Tibial artery (tissue), 4 donors: ENCODE data around the gene BEND4.
"Not testable (repeated sequence)": the region's sequence is repeated elsewhere in the genome, so short reads cannot be mapped to it uniquely, and the experiment has no call there.

Experiments used
- DNase-seq, 2 donors: peaks; one replicate each; pipeline ENCODE4 v3.0.0-alpha.2; 2019
- H3K27ac ChIP-seq, 2 donors: fragments of 200-600 bp; sonication (generic) in 1 of 2; 1 replicate in 1 of 2; 2 replicates in 1 of 2; pipeline ENCODE4 v1.5.1; 2018 to 2019; ENCODE audit warnings: mild to moderate bottlenecking in 1 of 2
- H3K27me3 ChIP-seq, 2 donors: fragments of 200-600 bp; sonication (generic) in 1 of 2; one replicate each; pipeline versions ENCODE4 v1.5.1 to v1.6.0; 2016 to 2019
- H3K36me3 ChIP-seq, 3 donors: fragments of 200-600 bp; sonication (generic) in 2 of 3; one replicate each; pipeline ENCODE4 v1.5.1; 2016 to 2019; ENCODE audit warnings: mild to moderate bottlenecking in 2 of 3
- H3K4me1 ChIP-seq, 4 donors: fragments of 200-600 bp; sonication (generic) in 2 of 4; 1 replicate in 3 of 4; 2 replicates in 1 of 4; pipeline ENCODE4 v1.5.1; 2016 to 2019
- H3K4me3 ChIP-seq, 2 donors: fragments of 200-600 bp; sonication (generic) in 1 of 2; 1 replicate in 1 of 2; 2 replicates in 1 of 2; pipeline ENCODE4 v1.5.1; 2018 to 2019; ENCODE audit warnings: mild to moderate bottlenecking in 2 of 2
- H3K9me3 ChIP-seq, 3 donors: fragments of 200-600 bp; sonication (generic) in 1 of 3; one replicate each; pipeline ENCODE4 v1.5.1; 2016 to 2019
- intact Hi-C: fragments of 100-400 bp; cut with DNase I; formaldehyde crosslinking; loops from one replicate; pipeline ENCODE4 v1.15.0; 2023; ENCODE audit warnings: low total_unique reads
- TF ChIP-seq, protein P1 (sequence below), 2 experiments: fragments of 200-600 bp in 1 of 2; fragments of 450-650 bp in 1 of 2; IDR thresholded peaks; one replicate each; pipeline ENCODE4 v1.5.1; 2017 to 2019; ENCODE audit warnings: antibody characterized with exemption in 2 of 2, mild to moderate bottlenecking in 1 of 2, moderate library complexity in 1 of 2

Gene BEND4

GRCh38 chr4:42152507-42153504 lies at the start of gene BEND4:
BEND4 (minus strand) TSS chr4:42152655; CDS start chr4:42152143, 512 bp downstream.
- Histone ChIP-seq H3K27ac (no peak within 1 kb of the TSS), H3K9me3 (no peaks in the 10 kb centered on the region), H3K27me3 (peaks cover 6 to 55% of the 10 kb centered on the region in 2 donors), H3K4me1 (peaks cover 0 to 23% (median 18%) of the 10 kb centered on the region in 4 donors), H3K4me3 (peak within 1 kb of the TSS; percentile 35 to 47), H3K36me3 (no peaks in the 10 kb centered on the region)
- no peak for DNase-seq
- intact Hi-C loops, result no loop called here
- TF ChIP-seq, protein P1, sequence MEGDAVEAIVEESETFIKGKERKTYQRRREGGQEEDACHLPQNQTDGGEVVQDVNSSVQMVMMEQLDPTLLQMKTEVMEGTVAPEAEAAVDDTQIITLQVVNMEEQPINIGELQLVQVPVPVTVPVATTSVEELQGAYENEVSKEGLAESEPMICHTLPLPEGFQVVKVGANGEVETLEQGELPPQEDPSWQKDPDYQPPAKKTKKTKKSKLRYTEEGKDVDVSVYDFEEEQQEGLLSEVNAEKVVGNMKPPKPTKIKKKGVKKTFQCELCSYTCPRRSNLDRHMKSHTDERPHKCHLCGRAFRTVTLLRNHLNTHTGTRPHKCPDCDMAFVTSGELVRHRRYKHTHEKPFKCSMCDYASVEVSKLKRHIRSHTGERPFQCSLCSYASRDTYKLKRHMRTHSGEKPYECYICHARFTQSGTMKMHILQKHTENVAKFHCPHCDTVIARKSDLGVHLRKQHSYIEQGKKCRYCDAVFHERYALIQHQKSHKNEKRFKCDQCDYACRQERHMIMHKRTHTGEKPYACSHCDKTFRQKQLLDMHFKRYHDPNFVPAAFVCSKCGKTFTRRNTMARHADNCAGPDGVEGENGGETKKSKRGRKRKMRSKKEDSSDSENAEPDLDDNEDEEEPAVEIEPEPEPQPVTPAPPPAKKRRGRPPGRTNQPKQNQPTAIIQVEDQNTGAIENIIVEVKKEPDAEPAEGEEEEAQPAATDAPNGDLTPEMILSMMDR (IDR thresholded peaks at IDR 0.05), result no peak

DNA sequence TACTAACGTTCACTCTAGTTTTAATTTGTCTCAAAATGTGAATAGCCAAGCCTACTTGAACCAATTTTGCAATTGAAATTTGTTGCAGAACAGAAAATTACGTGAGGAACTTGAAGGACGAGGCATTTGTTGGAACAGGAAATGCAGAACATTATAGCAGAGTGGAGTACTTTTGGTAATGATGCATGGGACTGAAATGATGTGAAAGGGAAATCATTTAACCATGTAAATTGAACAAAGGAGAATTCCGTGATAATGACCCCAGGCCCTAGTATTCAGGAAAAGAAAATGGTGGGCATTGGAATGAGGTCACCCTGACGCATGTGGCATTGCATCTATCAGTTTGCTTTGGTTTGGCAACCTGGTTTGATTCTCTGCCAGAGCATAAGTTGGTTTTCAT lies 44.9 kb upstream of the BEND4 start:
- Histone ChIP-seq H3K27me3 (no peaks in the 10 kb centered on the region), H3K9me3 (no peaks in the 10 kb centered on the region), H3K4me3 (no peak overlapping the region), H3K27ac (no peak overlapping the region), H3K36me3 (no peaks in the 10 kb centered on the region), H3K4me1 (no peaks in the 10 kb centered on the region)
- intact Hi-C loops, result no loop called here
- TF ChIP-seq, protein P1 (IDR thresholded peaks at IDR 0.05), result no peak
- DNase-seq, result no peak

GRCh38 chr4:42172921-42173320 lies 20.5 kb upstream of the BEND4 start:
- intact Hi-C loops, result no loop called here
- no peak overlapping the region for H3K4me3 ChIP-seq
- DNase-seq, result no peak
- H3K9me3 ChIP-seq, result peaks cover 0 to 4% (median 0%) of the 10 kb centered on the region in 3 donors
- no peaks in the 10 kb centered on the region for H3K27me3 ChIP-seq
- TF ChIP-seq, protein P1 (IDR thresholded peaks at IDR 0.05), result no peak
- H3K36me3 ChIP-seq, result no peaks in the 10 kb centered on the region
- H3K27ac ChIP-seq, result no peak overlapping the region
- no peaks in the 10 kb centered on the region for H3K4me1 ChIP-seq

GRCh38 chr4:42172128-42172790 lies 19.8 kb upstream of the BEND4 start:
- no peak for DNase-seq
- Histone ChIP-seq H3K27me3 (no peaks in the 10 kb centered on the region), H3K4me1 (no peaks in the 10 kb centered on the region), H3K27ac (no peak overlapping the region), H3K36me3 (no peaks in the 10 kb centered on the region), H3K4me3 (no peak overlapping the region), H3K9me3 (no peaks in the 10 kb centered on the region)
- intact Hi-C loops, result no loop called here
- TF ChIP-seq, protein P1 (IDR thresholded peaks at IDR 0.05), result no peak

DNA sequence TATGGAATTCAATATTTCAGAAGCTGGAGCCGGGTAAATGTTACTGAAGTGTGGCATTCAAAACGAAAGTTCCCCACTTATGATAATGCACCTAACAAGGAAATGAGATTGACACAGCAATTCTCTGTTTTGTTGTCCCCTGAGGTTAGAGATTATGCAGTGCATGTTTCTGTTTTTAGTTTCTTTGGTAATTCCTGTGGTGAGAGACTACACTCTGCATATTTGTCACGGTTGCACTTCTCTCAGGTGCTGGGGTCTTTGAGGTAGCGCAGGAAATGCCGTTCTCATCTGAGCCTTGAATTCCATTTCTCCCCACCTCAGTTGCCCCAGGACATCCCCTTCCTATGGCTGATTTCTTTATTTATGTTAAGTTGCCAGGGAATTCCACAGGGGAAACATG lies 15.3 kb upstream of the BEND4 start:
- H3K9me3 ChIP-seq, result no peaks in the 10 kb centered on the region
- no peaks in the 10 kb centered on the region for H3K27me3 ChIP-seq
- no peak overlapping the region for H3K4me3 ChIP-seq
- H3K27ac ChIP-seq, result no peak overlapping the region
- DNase-seq, result no peak
- TF ChIP-seq, protein P1 (IDR thresholded peaks at IDR 0.05), result no peak
- intact Hi-C loops, result no loop called here
- no peaks in the 10 kb centered on the region for H3K4me1 ChIP-seq
- H3K36me3 ChIP-seq, result no peaks in the 10 kb centered on the region

GRCh38 chr4:42166186-42166585 lies 13.7 kb upstream of the BEND4 start:
- intact Hi-C loops, DNase-seq, H3K27me3 ChIP-seq: not testable (repeated sequence)

More at GRCh38 chr4:42166186-42166585, 13.7 kb upstream of the BEND4 start:
- H3K36me3 ChIP-seq, H3K4me3 ChIP-seq, H3K9me3 ChIP-seq, H3K4me1 ChIP-seq, H3K27ac ChIP-seq: not testable (repeated sequence)
